ENCODE results near the gene ARHGAP10.

The ARHGAP10 gene

DNA sequence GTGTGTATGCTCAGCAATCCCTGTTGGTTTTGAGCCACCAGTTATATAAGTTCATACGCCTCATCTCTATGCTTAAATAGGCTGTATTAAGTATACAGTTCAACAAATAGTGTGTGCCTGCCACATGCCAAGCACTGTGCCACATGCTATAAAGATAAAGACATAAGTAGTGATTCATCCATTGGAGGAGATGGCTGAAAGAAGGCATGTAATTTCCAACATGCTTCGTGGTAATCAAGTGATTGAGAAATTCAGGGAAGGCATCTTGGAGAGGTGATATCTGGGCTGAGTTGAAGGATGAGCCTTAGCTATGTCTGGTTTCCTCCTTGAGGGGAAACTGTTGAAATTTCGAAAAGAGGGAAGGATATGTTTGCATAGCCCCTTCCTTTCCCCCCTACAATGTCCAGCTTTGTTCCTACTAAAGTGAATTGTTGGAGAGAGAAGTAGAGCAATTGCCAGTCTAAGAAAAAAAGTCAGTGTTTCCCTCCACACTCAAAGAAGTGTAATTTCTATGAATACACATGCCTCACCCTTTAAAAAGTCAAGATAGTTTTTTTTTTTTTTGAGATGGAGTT, 96.5 kb downstream of the ARHGAP10 start:
- Mint-ChIP-seq H3K9me3 (no peaks in the 10 kb centered on the region), H3K4me1 (peaks cover 15% of the 10 kb centered on the region), H3K27ac (no peak overlapping the region), H3K4me3 (no peak overlapping the region), H3K36me3 (ENCODE audit: low read depth) (peaks cover 62% of the 10 kb centered on the region), H3K27me3 (ENCODE audit: low read depth, poor library complexity) (no peaks in the 10 kb centered on the region)
- no peak for DNase-seq
- TF ChIP-seq, protein P1, sequence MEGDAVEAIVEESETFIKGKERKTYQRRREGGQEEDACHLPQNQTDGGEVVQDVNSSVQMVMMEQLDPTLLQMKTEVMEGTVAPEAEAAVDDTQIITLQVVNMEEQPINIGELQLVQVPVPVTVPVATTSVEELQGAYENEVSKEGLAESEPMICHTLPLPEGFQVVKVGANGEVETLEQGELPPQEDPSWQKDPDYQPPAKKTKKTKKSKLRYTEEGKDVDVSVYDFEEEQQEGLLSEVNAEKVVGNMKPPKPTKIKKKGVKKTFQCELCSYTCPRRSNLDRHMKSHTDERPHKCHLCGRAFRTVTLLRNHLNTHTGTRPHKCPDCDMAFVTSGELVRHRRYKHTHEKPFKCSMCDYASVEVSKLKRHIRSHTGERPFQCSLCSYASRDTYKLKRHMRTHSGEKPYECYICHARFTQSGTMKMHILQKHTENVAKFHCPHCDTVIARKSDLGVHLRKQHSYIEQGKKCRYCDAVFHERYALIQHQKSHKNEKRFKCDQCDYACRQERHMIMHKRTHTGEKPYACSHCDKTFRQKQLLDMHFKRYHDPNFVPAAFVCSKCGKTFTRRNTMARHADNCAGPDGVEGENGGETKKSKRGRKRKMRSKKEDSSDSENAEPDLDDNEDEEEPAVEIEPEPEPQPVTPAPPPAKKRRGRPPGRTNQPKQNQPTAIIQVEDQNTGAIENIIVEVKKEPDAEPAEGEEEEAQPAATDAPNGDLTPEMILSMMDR (IDR thresholded peaks at IDR 0.05) = no peak

DNA sequence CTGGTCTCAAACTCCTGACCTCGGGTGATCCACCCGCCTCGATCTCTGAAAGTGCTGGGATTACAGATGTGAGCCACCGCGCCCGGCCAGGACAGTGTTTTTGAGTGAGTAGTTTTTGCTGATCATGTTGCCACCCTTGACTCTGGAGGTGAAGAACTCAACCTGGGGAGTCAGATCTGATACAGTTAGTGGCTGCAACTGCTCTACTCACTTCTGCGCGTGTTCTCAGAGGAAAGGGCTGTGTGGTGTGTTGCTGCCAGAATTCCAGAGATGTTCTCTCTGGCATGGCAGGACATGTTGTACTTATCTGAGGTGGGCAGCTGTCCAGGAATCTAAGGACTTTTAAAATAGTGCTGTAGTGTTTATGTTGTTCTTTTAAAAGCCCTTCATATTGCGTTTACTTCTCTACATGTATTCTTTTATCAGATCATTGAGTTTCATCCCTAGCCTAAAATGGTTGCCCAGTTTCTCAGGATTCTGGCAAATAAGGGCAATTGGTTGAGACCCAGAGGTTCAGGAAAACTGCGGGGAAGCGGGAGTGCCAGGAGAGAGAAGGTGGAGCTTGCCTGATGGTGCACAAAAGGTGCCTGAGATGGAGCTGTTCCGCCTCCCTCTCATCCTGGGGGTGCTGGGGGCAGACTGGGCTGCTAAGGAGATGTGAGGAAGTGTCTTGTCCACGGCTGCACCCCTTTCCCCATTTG, 97.7 kb downstream of the ARHGAP10 start:
- Mint-ChIP-seq H3K4me1 (peaks cover 15% of the 10 kb centered on the region), H3K9me3 (no peaks in the 10 kb centered on the region), H3K27me3 (ENCODE audit: low read depth, poor library complexity) (no peaks in the 10 kb centered on the region), H3K27ac (peak overlapping the region; percentile 24), H3K36me3 (ENCODE audit: low read depth) (peaks cover 59% of the 10 kb centered on the region), H3K4me3 (no peak overlapping the region)
- TF ChIP-seq, protein P1 (IDR thresholded peaks at IDR 0.05) = no peak
- DNase-seq = no peak

GRCh38 chr4:147830102-147830463, 98.2 kb downstream of the ARHGAP10 start:
- Mint-ChIP-seq H3K4me3 (no peak overlapping the region), H3K4me1 (peaks cover 15% of the 10 kb centered on the region), H3K36me3 (ENCODE audit: low read depth) (peaks cover 57% of the 10 kb centered on the region), H3K9me3 (no peaks in the 10 kb centered on the region), H3K27ac (peak overlapping the region; percentile 24), H3K27me3 (ENCODE audit: low read depth, poor library complexity) (no peaks in the 10 kb centered on the region)
- DNase-seq = no peak
- TF ChIP-seq, protein P1 (IDR thresholded peaks at IDR 0.05) = no peak

DNA sequence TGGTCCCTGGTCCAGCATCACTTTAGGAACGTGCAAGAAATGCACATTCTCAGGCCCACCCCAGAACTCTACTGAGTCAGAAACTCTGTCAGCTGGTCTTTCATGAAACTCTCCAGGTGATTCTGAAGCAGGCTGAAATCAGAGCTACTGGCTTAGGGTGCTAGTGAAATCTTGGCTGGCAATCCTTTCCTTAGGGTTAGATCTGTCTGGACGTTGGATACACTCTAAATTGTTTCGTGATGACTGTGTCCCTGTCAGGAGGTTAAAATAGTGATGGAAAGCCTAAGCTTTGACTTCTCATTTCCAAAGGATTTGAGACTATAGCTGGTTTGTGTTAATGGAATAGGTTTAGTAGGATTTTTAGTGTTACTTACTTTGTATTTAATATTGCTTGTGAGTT, 99.1 kb downstream of the ARHGAP10 start:
- no peak overlapping the region for H3K4me3 Mint-ChIP-seq
- no peak for DNase-seq
- no peak overlapping the region for H3K27ac Mint-ChIP-seq
- peaks cover 19% of the 10 kb centered on the region for H3K4me1 Mint-ChIP-seq
- H3K27me3 Mint-ChIP-seq (ENCODE audit: low read depth, poor library complexity) = no peaks in the 10 kb centered on the region
- no peaks in the 10 kb centered on the region for H3K9me3 Mint-ChIP-seq
- TF ChIP-seq, protein P1 (IDR thresholded peaks at IDR 0.05) = no peak
- peaks cover 51% of the 10 kb centered on the region for H3K36me3 Mint-ChIP-seq (ENCODE audit: low read depth)

- TF ChIP-seq, protein P1 (IDR thresholded peaks at IDR 0.05) = no peak
- H3K4me1 Mint-ChIP-seq = peaks cover 19% of the 10 kb centered on the region
- DNase-seq = no peak
- H3K27ac Mint-ChIP-seq = peak overlapping the region; percentile 2
- H3K27me3 Mint-ChIP-seq (ENCODE audit: low read depth, poor library complexity) = no peaks in the 10 kb centered on the region
- no peak overlapping the region for H3K4me3 Mint-ChIP-seq
- H3K9me3 Mint-ChIP-seq = no peaks in the 10 kb centered on the region
- H3K36me3 Mint-ChIP-seq (ENCODE audit: low read depth) = peaks cover 45% of the 10 kb centered on the region
These were observed 99.8 kb downstream of the ARHGAP10 start for GRCh38 chr4:147831551-147832171.

Measured in nephron progenitor cell (in vitro differentiated cells).